H1 (cell line): Measurements from ENCODE around the gene VSTM2L. TPM values are rescaled to one million over a fixed set of nuclear protein-coding genes. Genes with fewer than 3 reads are reported as not detected.

Experiments used
- CTCF ChIA-PET: fragments of 300-600 bp; sonication (Branson Sonifier 250); formaldehyde crosslinking; loops from one replicate; lab custom pipeline; 2021; ENCODE audit not compliant: partially characterized antibody; lab: Charles Lee
- POLR2A ChIA-PET: fragments of 300-600 bp; sonication (Branson Sonifier 250); formaldehyde crosslinking; loops from one replicate; lab custom pipeline; 2021; ENCODE audit warnings: inconsistent platforms; ENCODE audit not compliant: partially characterized antibody; lab: Charles Lee
- DNase-seq, 2 experiments: peaks; one replicate each; pipeline versions ENCODE4 v3.0.0 to v3.0.0-alpha.2; 2010 to 2022; ENCODE audit warnings: low spot score in 2 of 2, low read depth in 1 of 2, mixed read lengths in 1 of 2
- FAIRE-seq: peaks from 2 replicates; lab custom pipeline; 2011; peaks lifted over from hg19 to GRCh38; lab: Jason Lieb, UNC
- H2AFZ ChIP-seq: 2 replicates; pipeline ENCODE4 v1.8.1; 2012; ENCODE audit warnings: low read length, inconsistent platforms
- H2AK5ac ChIP-seq: 2 replicates; pipeline ENCODE4 v1.6.1; 2013; ENCODE audit warnings: low read depth, low read length
- H2BK120ac ChIP-seq: replicated peaks from 2 replicates; pipeline ENCODE3; 2013; ENCODE audit warnings: low read depth, low read length, inconsistent platforms
- H2BK12ac ChIP-seq: 2 replicates; pipeline ENCODE4 v1.6.1; 2013; ENCODE audit warnings: low read depth, low read length
- H2BK15ac ChIP-seq: 2 replicates; pipeline ENCODE4 v1.6.1; 2013; ENCODE audit warnings: low read length
- H2BK20ac ChIP-seq: 2 replicates; pipeline ENCODE4 v1.6.1; 2013; ENCODE audit warnings: low read length
- H2BK5ac ChIP-seq: 2 replicates; pipeline ENCODE4 v1.6.1; 2013; ENCODE audit warnings: low read depth, low read length
- H3K14ac ChIP-seq: 2 replicates; pipeline ENCODE4 v1.6.1; 2013; ENCODE audit warnings: inconsistent platforms; ENCODE audit not compliant: insufficient read length
- H3K18ac ChIP-seq: 2 replicates; pipeline ENCODE4 v1.6.1; 2013; ENCODE audit warnings: low read length; ENCODE audit errors: extremely low read depth
- H3K23ac ChIP-seq: 2 replicates; pipeline ENCODE4 v1.6.1; 2013; ENCODE audit warnings: inconsistent platforms; ENCODE audit not compliant: insufficient read length
- H3K23me2 ChIP-seq: 2 replicates; pipeline ENCODE4 v1.6.1; 2013; ENCODE audit warnings: low read depth, low read length
- H3K27ac ChIP-seq: 2 replicates; pipeline ENCODE4 v1.6.1; 2011; ENCODE audit warnings: low read depth, low read length, inconsistent platforms
- H3K27me3 ChIP-seq, 4 experiments: replicated peaks in 1 of 4; 1 replicate in 1 of 4; 2 replicates in 3 of 4; pipeline versions ENCODE4 v1.6.1 to v1.8.1; 2011 to 2013; ENCODE audit warnings: low read length in 3 of 4, mild to moderate bottlenecking in 3 of 4, inconsistent platforms in 2 of 4, mixed read lengths in 2 of 4, moderate library complexity in 1 of 4; ENCODE audit not compliant: control insufficient read depth in 3 of 4, insufficient read depth in 3 of 4; ENCODE audit errors: extremely low read depth in 1 of 4
- H3K36me3 ChIP-seq, 4 experiments: 2 replicates each; pipeline versions ENCODE4 v1.6.1 to v1.8.1; 2011 to 2013; ENCODE audit warnings: mild to moderate bottlenecking in 4 of 4, low read length in 3 of 4, moderate library complexity in 2 of 4, control low read depth in 1 of 4, inconsistent platforms in 1 of 4; ENCODE audit not compliant: insufficient read depth in 4 of 4, control insufficient read depth in 2 of 4
- H3K4ac ChIP-seq: replicated peaks from 2 replicates; pipeline ENCODE3; 2013; ENCODE audit warnings: low read length, low read depth, mixed read lengths, inconsistent platforms; ENCODE audit not compliant: insufficient read length
- H3K4me1 ChIP-seq, 4 experiments: replicated peaks in 1 of 4; 1 replicate in 1 of 4; 2 replicates in 3 of 4; pipeline versions ENCODE4 v1.6.1 to v1.8.1; 2011 to 2013; ENCODE audit warnings: low read length in 3 of 4, inconsistent platforms in 2 of 4, mixed read lengths in 1 of 4; ENCODE audit not compliant: insufficient read depth in 4 of 4, control insufficient read depth in 3 of 4
- H3K4me2 ChIP-seq, 2 experiments: 2 replicates each; pipeline versions ENCODE4 v1.6.1 to v1.8.1; 2011 to 2013; ENCODE audit warnings: low read depth in 2 of 2, low read length in 2 of 2, control low read depth in 1 of 2, inconsistent platforms in 1 of 2, mild to moderate bottlenecking in 1 of 2; ENCODE audit not compliant: insufficient read depth in 1 of 2
- H3K4me3 ChIP-seq, 4 experiments: fragments of 200-600, 300-600 bp in 1 of 4; sonication (generic), shearing (Covaris generic), sonication (Bioruptor Twin) in 1 of 4; 2 replicates each; pipeline versions ENCODE4 v1.5.1 to v1.8.1; 2011 to 2016; ENCODE audit warnings: low read length in 4 of 4, low read depth in 3 of 4, control low read depth in 2 of 4, inconsistent platforms in 2 of 4, mild to moderate bottlenecking in 2 of 4, mixed read lengths in 1 of 4, moderate library complexity in 1 of 4; ENCODE audit not compliant: insufficient read depth in 2 of 4; ENCODE audit errors: extremely low read depth in 1 of 4
- H3K56ac ChIP-seq: replicated peaks from 2 replicates; pipeline ENCODE3; 2013; ENCODE audit warnings: low read depth, mild to moderate bottlenecking, mixed read lengths, low read length, inconsistent platforms; ENCODE audit not compliant: insufficient read length
- H3K79me1 ChIP-seq: 2 replicates; pipeline ENCODE4 v1.6.1; 2013; ENCODE audit warnings: low read depth, low read length, control low read depth
- H3K79me2 ChIP-seq, 2 experiments: 2 replicates each; pipeline versions ENCODE4 v1.6.1 to v1.8.1; 2012 to 2013; ENCODE audit warnings: low read length in 2 of 2, mild to moderate bottlenecking in 2 of 2, inconsistent platforms in 1 of 2; ENCODE audit not compliant: insufficient read depth in 2 of 2, control insufficient read depth in 1 of 2
- H3K9ac ChIP-seq, 4 experiments: replicated peaks in 1 of 4; 1 replicate in 1 of 4; 2 replicates in 3 of 4; pipeline versions ENCODE4 v1.6.1 to v1.8.1; 2011 to 2013; ENCODE audit warnings: low read depth in 3 of 4, low read length in 3 of 4, control low read depth in 2 of 4, mild to moderate bottlenecking in 2 of 4, moderate library complexity in 2 of 4, inconsistent platforms in 1 of 4; ENCODE audit errors: extremely low read depth in 1 of 4
- H3K9me3 ChIP-seq, 2 experiments: 2 replicates each; pipeline versions ENCODE4 v1.6.1 to v1.8.1; 2012 to 2013; ENCODE audit warnings: mild to moderate bottlenecking in 2 of 2, moderate library complexity in 2 of 2, control low read depth in 1 of 2, inconsistent platforms in 1 of 2, low read depth in 1 of 2, low read length in 1 of 2, mixed read lengths in 1 of 2; ENCODE audit not compliant: insufficient read depth in 2 of 2
- H4K20me1 ChIP-seq, 2 experiments: replicated peaks in 1 of 2; 2 replicates each; pipeline versions ENCODE3 to v1.8.1; 2011 to 2013; ENCODE audit warnings: inconsistent platforms in 2 of 2, low read length in 2 of 2, mild to moderate bottlenecking in 1 of 2; ENCODE audit not compliant: insufficient read depth in 2 of 2, control insufficient read depth in 1 of 2
- H4K5ac ChIP-seq: 2 replicates; pipeline ENCODE4 v1.6.1; 2013; ENCODE audit warnings: low read length, low read depth, mixed read lengths, inconsistent platforms; ENCODE audit not compliant: insufficient read length
- H4K8ac ChIP-seq: 2 replicates; pipeline ENCODE4 v1.8.0; 2013; ENCODE audit warnings: mild to moderate bottlenecking, moderate library complexity, low read length, inconsistent platforms; ENCODE audit not compliant: insufficient read depth; ENCODE audit errors: extremely low read depth
- H4K91ac ChIP-seq: replicated peaks from 2 replicates; pipeline ENCODE3; 2013; ENCODE audit warnings: low read length, mixed read lengths, inconsistent platforms; ENCODE audit not compliant: insufficient read length
- ATF2 ChIP-seq: IDR thresholded peaks from 2 replicates; pipeline ENCODE4 v1.6.1; 2012; ENCODE audit warnings: low read length, inconsistent platforms
- CBX5 ChIP-seq: fragments of 300-800, 300-1000 bp; sonication (generic); IDR thresholded peaks from 2 replicates; pipeline ENCODE4 v1.7.1; 2016; ENCODE audit warnings: antibody characterized with exemption, low read length, low read depth
- CTBP2 ChIP-seq: IDR thresholded peaks from 2 replicates; pipeline ENCODE4 v1.7.0; 2011; ENCODE audit warnings: borderline replicate concordance, mild to moderate bottlenecking, moderate library complexity, mixed read lengths, low read length; ENCODE audit not compliant: insufficient read depth, insufficient read length
- KDM4A ChIP-seq: IDR thresholded peaks from one replicate; pipeline ENCODE4 v1.7.1; 2012; ENCODE audit warnings: low read depth, mild to moderate bottlenecking, moderate library complexity, low read length, inconsistent platforms; ENCODE audit not compliant: severe bottlenecking
- TAF1 ChIP-seq: IDR thresholded peaks from 2 replicates; pipeline ENCODE4 v1.6.1; 2011; ENCODE audit warnings: mild to moderate bottlenecking, low read depth, low read length
- whole genome bisulfite sequencing, 2 experiments: shearing (Covaris generic) in 1 of 2; methylation state at CpG; one replicate each; pipeline versions ENCODE4 v1.1.6 to v1.1.7; 2013 to 2015; ENCODE audit warnings: low lambda C conversion rate in 2 of 2, mixed read lengths in 2 of 2, inconsistent platforms in 1 of 2, low coverage in 1 of 2, missing lambda C conversion rate in 1 of 2; ENCODE audit not compliant: insufficient replicate concordance in 2 of 2, insufficient coverage in 1 of 2, insufficient read length in 1 of 2; ENCODE audit errors: extremely low coverage in 1 of 2, missing lambda C conversion rate in 1 of 2; 5-methylcytosine and 5-hydroxymethylcytosine counted together
- polyA plus RNA-seq, 7 experiments: library from polyadenylated mRNA; depleted of rRNA in 3 of 7; stranded (reverse) in 5 of 7; unstranded in 2 of 7; fragments of >200 nt in 5 of 7; fragments of 200-250 nt in 2 of 7; gene quantifications; 1 replicate in 5 of 7; 2 replicates in 1 of 7; 4 replicates in 1 of 7; pipeline versions ENCODE4 v1.2.1 to v1.2.3, GENCODE V29; 2011 to 2013; ENCODE audit warnings: missing spikeins in 2 of 7, mixed read lengths in 2 of 7
- total RNA-seq: library from RNA; stranded (reverse); fragmentation: NEBNext Ultra II Directional; extraction: Animal tissue kit (Norgen Biotek cat#: 25700); gene quantifications from 2 replicates; pipeline ENCODE4 v1.2.1, GENCODE V29; 2021
- TF ChIP-seq, protein P1 (sequence below): IDR thresholded peaks from 2 replicates; pipeline ENCODE4 v1.6.1; 2012; ENCODE audit warnings: inconsistent platforms

Gene VSTM2L
- total and polyA plus RNA-seq, 2 of the 8 experiments (the other 6 are each of a cell fraction or from before 2014, with no cell fraction given), result 1.3 to 3.2 TPM

DNA sequence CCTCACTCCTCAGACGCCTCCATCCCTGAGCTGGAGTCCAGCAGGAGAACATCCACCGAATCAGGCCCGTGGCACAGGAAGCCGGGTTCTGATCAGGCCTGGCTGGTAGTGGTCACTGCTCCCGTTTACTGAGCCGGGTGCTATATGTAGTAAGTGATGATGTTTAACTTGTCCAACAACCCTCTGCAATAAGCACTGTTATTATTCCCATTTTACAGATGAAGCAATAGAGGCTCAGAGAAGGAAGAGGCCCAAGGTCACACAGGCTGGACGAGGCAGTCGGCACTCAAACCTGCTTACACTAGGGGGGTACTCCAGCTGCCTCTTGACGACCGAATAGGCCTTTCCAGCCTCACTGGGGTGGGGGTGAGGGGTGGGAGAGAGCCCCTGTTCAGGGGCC, 14.3 kb upstream of the VSTM2L start:
- no peak overlapping the region for H3K56ac ChIP-seq
- TF ChIP-seq CBX5 (no peak), ATF2 (no peak), KDM4A (no peak), CTBP2 (no peak), TAF1 (no peak)
- TF ChIP-seq, protein P1, sequence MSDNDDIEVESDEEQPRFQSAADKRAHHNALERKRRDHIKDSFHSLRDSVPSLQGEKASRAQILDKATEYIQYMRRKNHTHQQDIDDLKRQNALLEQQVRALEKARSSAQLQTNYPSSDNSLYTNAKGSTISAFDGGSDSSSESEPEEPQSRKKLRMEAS, result no peak

More for the DNA sequence above, 14.3 kb upstream of the VSTM2L start:
- no peak overlapping the region for H3K9ac ChIP-seq
- DNase-seq, result no peak
- no peak overlapping the region for H3K27ac ChIP-seq
- no peak overlapping the region for H2AK5ac ChIP-seq
- no peak overlapping the region for H4K91ac ChIP-seq
- H2BK12ac ChIP-seq, result no peak overlapping the region
- ChIA-PET POLR2A (no interaction called here), CTCF (interaction anchor here (0.6 to 2.1 kb wide), 4 partner anchors 9 to 324 kb away, joined by 3 to 8 read pairs (median 4); partner anchors contain the start of gene VSTM2L)
- no peaks in the 10 kb centered on the region for H3K79me2 ChIP-seq
- H3K79me1 ChIP-seq, result no peaks in the 10 kb centered on the region
- no peaks in the 10 kb centered on the region for H3K9me3 ChIP-seq
- H2AFZ ChIP-seq, result no peak overlapping the region
- no peak overlapping the region for H3K23ac ChIP-seq
- no peak overlapping the region for H4K8ac ChIP-seq
- H2BK20ac ChIP-seq, result no peak overlapping the region
- H2BK5ac ChIP-seq, result no peak overlapping the region
- no peak for FAIRE-seq
- H3K4me2 ChIP-seq, result no peak overlapping the region
- H3K36me3 ChIP-seq, result no peaks in the 10 kb centered on the region
- H3K27me3 ChIP-seq, result no peaks in the 10 kb centered on the region
- H2BK15ac ChIP-seq, result no peak overlapping the region
- H2BK120ac ChIP-seq, result no peak overlapping the region
- H3K4ac ChIP-seq, result no peak overlapping the region
- peaks cover 2% of the 10 kb centered on the region; the same call in 1 of the 2 replicates for H3K23me2 ChIP-seq
- no peaks in the 10 kb centered on the region for H4K20me1 ChIP-seq
- no peak overlapping the region for H4K5ac ChIP-seq
- H3K18ac ChIP-seq, result no peak overlapping the region
- no peaks in the 10 kb centered on the region; a peak in 1 of 7 replicates for H3K4me1 ChIP-seq
- H3K4me3 ChIP-seq, result no peak overlapping the region
- WGBS, 2 experiments, result 88% methylated on average over 10 of the region's 10 CpGs; no CpG with 5 or more reads in 1 of the 2 experiments
- H3K14ac ChIP-seq, result no peak overlapping the region
